Inferior parietal cortex (tissue), 1 donor: ENCODE results near the gene MROH2A.
"Not testable (repeated sequence)": the region's sequence is repeated elsewhere in the genome, so short reads cannot be mapped to it uniquely, and the experiment has no call there.

ENCODE experiments used
- DNase-seq: peaks from one replicate; pipeline ENCODE4 v3.0.0-alpha.2; 2016; ENCODE audit errors: extremely low spot score

MROH2A gene

GRCh38 chr2:233855345-233855744 lies 77.2 kb downstream of the MROH2A start:
- no peak for DNase-seq

- DNase-seq = no peak
These were observed 78.1 kb downstream of the MROH2A start for GRCh38 chr2:233856184-233856583.

GRCh38 chr2:233857511-233858141 lies 79.5 kb downstream of the MROH2A start:
- DNase-seq = peak; percentile 24

GRCh38 chr2:233858331-233858730 lies 80.2 kb downstream of the MROH2A start:
- DNase-seq = no peak

- no peak for DNase-seq
These were observed 84.2 kb downstream of the MROH2A start for GRCh38 chr2:233862261-233862768.

GRCh38 chr2:233865838-233866237 lies 87.7 kb downstream of the MROH2A start:
- no peak for DNase-seq

- DNase-seq = no peak
These were observed 88.3 kb downstream of the MROH2A start for GRCh38 chr2:233866479-233866878.

- no peak for DNase-seq
These were observed 89.9 kb downstream of the MROH2A start, which contains the start of gene MSL3B for GRCh38 chr2:233867993-233868532. Gene MSL3B (minus strand): TSS chr2:233868386.

- no peak for DNase-seq
These were observed 93.3 kb downstream of the MROH2A start for GRCh38 chr2:233871432-233871831.

- DNase-seq = not testable (repeated sequence)
These were observed 94.0 kb downstream of the MROH2A start for GRCh38 chr2:233872125-233872524.

- DNase-seq = no peak
These were observed 104.2 kb downstream of the MROH2A start for GRCh38 chr2:233882353-233882752.
